Ishikawa (cell line): ENCODE results near the gene LY6G6D.

Experiments
- CEBPB ChIP-seq: IDR thresholded peaks from 2 replicates; pipeline ENCODE4 v1.6.1; 2012
- CREB1 ChIP-seq: IDR thresholded peaks from 2 replicates; pipeline ENCODE4 v1.6.1; 2012; ENCODE audit warnings: low read depth
- EGR1 ChIP-seq: IDR thresholded peaks from 2 replicates; pipeline ENCODE4 v1.6.1; 2012
- EP300 ChIP-seq: IDR thresholded peaks from 2 replicates; pipeline ENCODE4 v1.6.1; 2012; ENCODE audit warnings: borderline replicate concordance
- FOXM1 ChIP-seq: IDR thresholded peaks from 2 replicates; pipeline ENCODE4 v1.6.1; 2012; ENCODE audit warnings: low read depth, borderline replicate concordance
- MAX ChIP-seq: IDR thresholded peaks from 2 replicates; pipeline ENCODE4 v1.6.1; 2012
- NFIC ChIP-seq: IDR thresholded peaks from 2 replicates; pipeline ENCODE4 v1.6.1; 2012
- RAD21 ChIP-seq: IDR thresholded peaks from 2 replicates; pipeline ENCODE4 v1.6.1; 2012; ENCODE audit warnings: low read depth
- REST ChIP-seq: IDR thresholded peaks from 2 replicates; pipeline ENCODE4 v1.6.1; 2012; ENCODE audit warnings: low read depth, mild to moderate bottlenecking
- TAF1 ChIP-seq: IDR thresholded peaks from 2 replicates; pipeline ENCODE4 v1.6.1; 2012; ENCODE audit warnings: low read depth, mild to moderate bottlenecking
- TCF12 ChIP-seq: IDR thresholded peaks from 2 replicates; pipeline ENCODE4 v1.6.1; 2012; ENCODE audit warnings: low read depth
- TEAD4 ChIP-seq: IDR thresholded peaks from 2 replicates; pipeline ENCODE4 v1.6.1; 2012
- USF1 ChIP-seq: IDR thresholded peaks from 2 replicates; pipeline ENCODE4 v1.6.1; 2012
- YY1 ChIP-seq: IDR thresholded peaks from 2 replicates; pipeline ENCODE4 v1.6.1; 2012; ENCODE audit warnings: low read depth
- ZBTB7A ChIP-seq: IDR thresholded peaks from 2 replicates; pipeline ENCODE4 v1.6.1; 2012; ENCODE audit warnings: low read depth

The LY6G6D gene

GRCh38 chr6:31690231-31691077 lies 24.7 kb upstream of the LY6G6D start:
- TF ChIP-seq EGR1 (no peak), NFIC (no peak), MAX (no peak), TEAD4 (no peak), RAD21 (no peak), YY1 (no peak), TAF1 (no peak), CREB1 (no peak), FOXM1 (no peak), EP300 (no peak), CEBPB (no peak), TCF12 (no peak)

GRCh38 chr6:31691078-31691463 lies 24.1 kb upstream of the LY6G6D start:
- TF ChIP-seq EP300, result no peak
- no peak for TF ChIP-seq EGR1
- TF ChIP-seq FOXM1, result no peak
- TF ChIP-seq MAX, result no peak
- TF ChIP-seq USF1, result no peak
- no peak for TF ChIP-seq TCF12
- TF ChIP-seq REST, result no peak
- TF ChIP-seq CEBPB, result no peak
- no peak for TF ChIP-seq RAD21
- TF ChIP-seq CREB1, result no peak
- TF ChIP-seq ZBTB7A, result no peak
- TF ChIP-seq TEAD4, result no peak
- no peak for TF ChIP-seq TAF1
- TF ChIP-seq YY1, result no peak
- no peak for TF ChIP-seq NFIC

GRCh38 chr6:31691564-31692108 lies 23.5 kb upstream of the LY6G6D start:
- TF ChIP-seq CEBPB (no peak), NFIC (no peak), EP300 (no peak), USF1 (no peak), TEAD4 (no peak), ZBTB7A (no peak), RAD21 (no peak), EGR1 (no peak), YY1 (no peak), TCF12 (no peak), FOXM1 (no peak), REST (no peak), TAF1 (no peak), MAX (no peak), CREB1 (no peak)

GRCh38 chr6:31692353-31692752 lies 22.8 kb upstream of the LY6G6D start:
- TF ChIP-seq REST (no peak), NFIC (no peak), USF1 (no peak), YY1 (no peak), CREB1 (no peak), EGR1 (no peak), RAD21 (no peak), MAX (no peak), FOXM1 (no peak), TAF1 (no peak), CEBPB (no peak), ZBTB7A (no peak), TEAD4 (no peak), TCF12 (no peak), EP300 (no peak)
